NCI-H1417 treated with DMSO at 0.1 percent for 48 hours (cell line): Measurements from ENCODE around the gene FGF14.

ENCODE experiments used
- DNase-seq: peaks from one replicate; lab custom pipeline; 2025; lab: John Stamatoyannopoulos, UW

FGF14 gene

GRCh38 chr13:101726681-101727080 is 675.2 kb downstream of the FGF14 start:
- DNase-seq = no peak

- DNase-seq = no peak
Measured at GRCh38 chr13:101718496-101718895, 683.4 kb downstream of the FGF14 start.

- DNase-seq = no peak
Measured at GRCh38 chr13:101717353-101717752, 684.5 kb downstream of the FGF14 start.

GRCh38 chr13:101714195-101714594 is 687.7 kb downstream of the FGF14 start:
- DNase-seq = peak; percentile 69

- no peak for DNase-seq
Measured at GRCh38 chr13:101712026-101712348, 689.9 kb downstream of the FGF14 start.

DNA sequence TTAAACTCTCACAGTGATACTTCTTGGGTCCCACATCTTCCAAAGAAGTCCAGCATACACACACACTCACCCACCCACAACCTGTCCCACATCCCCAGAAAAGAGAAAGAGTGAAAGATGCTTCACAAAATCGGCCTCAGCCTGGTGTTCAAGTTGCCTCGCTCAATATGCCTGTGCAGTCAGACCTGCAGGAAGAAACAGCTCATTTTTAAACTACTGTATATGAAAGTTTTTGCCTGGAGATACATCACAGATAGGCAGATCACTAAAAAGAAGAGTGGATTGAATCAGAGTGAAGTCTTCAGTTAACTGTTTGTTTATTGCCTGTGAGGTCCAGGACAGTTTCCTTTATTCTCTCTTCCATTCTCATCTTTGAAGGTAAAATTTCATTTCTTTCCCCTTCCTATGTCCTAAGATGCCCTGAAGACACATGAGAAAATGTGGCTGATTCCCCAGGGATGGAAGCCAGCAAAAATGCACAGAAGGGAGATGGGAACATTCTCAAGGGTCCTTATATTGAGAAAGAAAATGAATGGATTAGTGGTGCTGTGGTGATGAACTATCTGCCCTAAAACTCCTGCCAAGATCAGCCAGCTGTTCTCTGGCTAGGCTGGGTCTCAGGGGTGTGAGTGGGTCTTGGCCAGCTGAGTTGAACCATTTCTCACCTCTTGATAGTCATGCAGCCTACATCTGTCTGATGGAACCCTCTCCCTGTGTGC is 690.4 kb downstream of the FGF14 start:
- DNase-seq = no peak

DNA sequence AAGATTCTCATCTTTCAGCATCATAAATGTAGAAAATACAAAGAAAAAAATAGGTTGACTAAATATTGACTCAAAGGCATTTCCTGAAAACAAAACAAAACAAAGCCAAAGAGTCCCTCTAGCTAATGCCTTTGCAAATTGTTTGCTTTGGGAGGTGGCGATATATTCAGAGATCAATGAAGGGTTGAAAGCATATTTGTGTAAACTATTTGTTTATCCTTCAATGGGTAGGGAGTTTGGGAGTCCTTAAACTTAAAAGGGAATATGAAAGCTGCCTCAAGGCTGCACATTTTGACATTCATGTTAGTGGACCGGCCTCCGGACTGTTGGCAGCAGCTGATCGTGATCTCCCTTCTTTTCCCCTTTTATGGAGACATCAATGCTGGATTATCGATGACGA is 691.9 kb downstream of the FGF14 start:
- no peak for DNase-seq

DNA sequence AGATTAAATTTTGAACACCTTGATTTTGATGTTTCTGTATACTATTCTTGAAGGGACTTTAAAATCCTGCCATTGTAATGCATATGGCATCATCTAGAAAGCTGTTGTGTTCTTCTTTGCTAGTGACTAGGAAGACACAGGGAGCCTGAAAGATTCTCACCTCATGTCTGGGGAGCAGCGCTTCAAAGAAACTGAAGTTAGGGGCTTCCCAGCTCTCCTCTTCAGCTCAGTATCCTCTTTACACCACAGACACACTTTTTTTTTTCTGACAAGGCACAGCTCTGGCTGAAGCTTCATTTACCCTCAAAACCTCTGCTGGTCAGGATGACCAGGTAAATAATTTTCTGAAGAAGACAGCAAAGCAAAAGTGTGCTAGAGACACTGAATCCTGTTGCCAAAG is 693.7 kb downstream of the FGF14 start:
- DNase-seq = no peak

DNA sequence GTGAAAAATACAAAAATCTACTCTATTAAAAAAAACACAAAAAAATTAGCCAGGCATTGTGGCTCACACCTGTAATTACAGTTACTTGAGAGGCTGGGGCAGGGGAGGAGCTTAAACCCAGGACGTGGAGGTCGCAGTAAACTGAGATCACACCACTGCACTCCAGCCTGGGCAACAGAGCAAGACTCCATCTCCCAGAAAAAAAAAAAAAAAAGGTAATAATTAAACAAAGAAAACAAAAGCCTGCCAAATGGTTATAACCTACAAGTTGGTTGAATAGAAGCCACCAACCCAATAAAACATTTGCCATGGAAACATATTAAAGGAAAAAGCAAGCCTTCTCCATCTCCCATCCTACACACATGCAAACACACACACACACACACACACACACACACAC is 694.2 kb downstream of the FGF14 start:
- DNase-seq = no peak

DNA sequence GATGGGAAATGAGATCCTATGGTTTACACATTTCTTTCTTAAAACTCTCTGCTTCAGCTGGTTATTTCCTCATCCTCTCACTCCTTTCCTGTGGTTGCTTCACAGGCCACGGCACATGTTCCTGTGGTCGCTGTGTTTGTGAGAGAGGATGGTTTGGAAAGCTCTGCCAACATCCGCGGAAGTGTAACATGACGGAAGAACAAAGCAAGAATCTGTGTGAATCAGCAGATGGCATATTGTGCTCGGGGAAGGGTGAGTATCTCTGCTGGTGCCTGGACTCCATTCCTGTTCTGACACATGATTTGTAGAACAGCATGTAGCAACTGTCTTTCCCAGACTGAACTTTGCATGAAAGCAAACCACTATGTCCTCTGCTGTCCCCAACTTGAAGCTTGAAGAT is 695.2 kb downstream of the FGF14 start:
- no peak for DNase-seq

GRCh38 chr13:101703838-101704237 is 698.0 kb downstream of the FGF14 start:
- no peak for DNase-seq

DNA sequence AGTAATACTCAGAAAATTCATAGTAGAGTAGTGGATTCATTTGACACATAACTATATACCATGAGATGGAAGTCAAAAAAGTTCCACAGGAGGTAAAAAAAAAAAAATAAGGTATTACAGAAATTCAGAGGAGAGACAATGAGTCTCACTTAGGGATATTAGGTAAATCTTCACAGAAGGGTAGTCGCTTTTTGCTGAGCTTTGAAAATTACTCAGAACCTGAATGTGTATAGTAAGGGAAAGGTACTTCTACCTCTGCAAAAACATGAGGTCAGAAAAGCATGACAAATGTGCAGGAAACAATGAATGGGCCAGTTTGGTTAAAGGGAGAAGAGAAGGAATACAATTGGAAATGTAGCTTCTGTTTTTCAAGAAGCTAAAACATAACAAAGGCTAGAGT is 698.8 kb downstream of the FGF14 start:
- DNase-seq = no peak

DNA sequence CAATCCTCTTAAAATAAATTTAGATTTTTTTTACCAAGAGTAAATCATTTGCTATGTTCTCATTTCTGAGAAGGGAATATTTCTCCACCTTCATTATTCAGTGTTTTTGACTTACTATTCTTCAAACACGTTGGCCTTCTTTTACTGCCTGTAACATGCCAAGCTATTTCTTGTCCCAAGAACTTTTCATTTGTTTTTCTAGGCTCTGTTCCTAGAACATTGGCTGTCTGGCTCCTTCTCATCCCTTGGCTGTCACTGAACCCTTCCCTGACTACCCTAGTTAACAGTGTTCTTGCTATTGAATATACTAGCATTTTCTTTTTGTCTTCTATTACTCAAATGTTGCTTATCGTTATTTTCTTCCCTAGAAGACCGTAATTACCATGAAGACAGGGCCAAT is 701.2 kb downstream of the FGF14 start:
- no peak for DNase-seq

DNA sequence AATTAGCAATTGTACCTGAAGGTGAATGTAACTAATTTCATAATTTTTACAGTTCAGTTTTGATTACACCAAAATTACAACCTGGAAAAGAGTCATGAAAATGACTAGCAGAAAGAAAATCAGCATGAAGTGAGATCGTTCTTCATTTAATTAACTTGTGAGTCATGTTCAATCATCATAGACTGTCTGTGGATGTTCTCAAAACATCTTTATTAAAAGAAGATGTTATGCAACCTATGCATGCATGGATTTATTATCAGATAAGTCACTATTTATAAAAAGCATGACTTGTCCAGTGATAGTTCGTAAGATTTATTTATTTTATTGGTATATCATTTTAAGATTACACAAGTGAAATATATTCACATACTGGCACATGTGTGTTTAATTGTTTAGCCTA is 703.4 kb downstream of the FGF14 start:
- no peak for DNase-seq

DNA sequence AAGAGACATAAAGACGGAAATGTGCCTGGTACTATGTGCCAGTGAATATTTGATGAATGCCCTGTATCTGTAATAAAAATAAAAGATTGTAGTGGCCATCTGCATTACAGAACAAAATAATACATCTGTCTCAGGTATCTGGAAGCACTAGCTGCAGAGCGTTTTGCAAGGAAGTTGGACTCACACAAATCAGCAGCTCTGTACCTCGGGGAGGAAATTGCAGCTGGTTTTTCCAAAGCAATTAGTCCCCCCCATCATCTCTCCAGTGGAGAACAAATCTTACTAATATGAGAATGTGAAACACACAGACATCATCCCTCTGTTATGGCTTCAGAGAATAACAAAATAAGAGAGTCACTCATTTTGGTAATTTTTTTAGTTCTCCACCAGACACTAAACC is 704.1 kb downstream of the FGF14 start:
- DNase-seq = no peak

GRCh38 chr13:101695870-101696516 is 705.9 kb downstream of the FGF14 start:
- no peak for DNase-seq

- no peak for DNase-seq
Measured at GRCh38 chr13:101691341-101691860, 710.4 kb downstream of the FGF14 start.

DNA sequence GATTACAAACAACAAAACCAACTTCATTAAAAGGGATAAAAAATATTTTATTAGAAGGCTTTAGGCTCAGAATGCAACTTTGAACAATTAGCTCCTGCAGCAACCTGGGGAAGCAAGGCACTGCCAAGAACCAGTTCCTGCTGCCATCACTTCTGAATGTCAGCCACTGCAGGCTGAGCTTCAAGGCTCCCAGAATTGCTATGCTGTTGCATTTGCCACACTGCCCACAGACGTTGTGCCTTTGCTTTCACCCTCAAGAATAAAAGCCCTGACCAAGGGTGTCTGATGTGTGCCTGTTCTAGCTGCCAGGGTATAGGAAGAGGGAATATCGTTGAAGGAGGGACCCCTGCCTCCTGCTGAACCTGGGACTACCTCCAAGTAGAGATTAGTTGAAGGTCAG is 711.0 kb downstream of the FGF14 start:
- no peak for DNase-seq

DNA sequence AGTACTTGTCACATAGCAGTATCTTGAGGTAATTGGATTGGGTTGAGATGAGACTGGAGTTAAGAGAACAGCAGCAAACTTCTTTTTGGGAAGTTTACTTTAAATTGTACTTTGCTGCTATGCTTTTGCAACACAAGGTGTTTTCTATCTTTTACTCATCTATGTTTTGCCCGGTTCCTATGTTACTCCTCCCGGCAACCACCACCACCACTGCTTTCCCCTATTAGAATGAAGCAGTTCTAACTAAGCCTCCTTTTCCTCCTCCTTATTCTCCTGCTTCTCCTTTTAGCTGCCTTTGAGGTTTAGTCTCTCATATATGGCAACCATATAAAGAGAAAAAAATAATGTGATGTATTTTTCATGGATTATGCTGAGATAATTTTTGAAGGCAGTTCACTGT is 715.8 kb downstream of the FGF14 start:
- no peak for DNase-seq

DNA sequence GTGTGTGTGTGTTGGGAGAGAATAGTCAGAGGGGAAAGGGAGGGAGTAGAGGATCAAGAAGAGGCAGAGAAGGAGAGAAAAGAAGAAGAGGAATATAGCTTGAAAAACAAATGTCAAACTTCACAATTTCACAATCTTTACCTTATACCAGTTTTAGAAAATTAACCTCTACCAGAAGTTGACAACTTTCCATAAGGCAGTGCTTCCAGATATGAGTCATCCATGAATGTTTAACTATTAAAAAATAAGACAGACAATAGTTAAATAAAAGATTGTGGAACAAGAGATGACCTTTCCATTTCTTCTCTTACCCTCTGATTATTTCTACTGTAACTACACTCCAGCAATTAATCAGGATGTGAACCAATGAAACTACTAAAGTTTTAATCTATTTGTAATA is 720.0 kb downstream of the FGF14 start:
- DNase-seq = no peak

DNA sequence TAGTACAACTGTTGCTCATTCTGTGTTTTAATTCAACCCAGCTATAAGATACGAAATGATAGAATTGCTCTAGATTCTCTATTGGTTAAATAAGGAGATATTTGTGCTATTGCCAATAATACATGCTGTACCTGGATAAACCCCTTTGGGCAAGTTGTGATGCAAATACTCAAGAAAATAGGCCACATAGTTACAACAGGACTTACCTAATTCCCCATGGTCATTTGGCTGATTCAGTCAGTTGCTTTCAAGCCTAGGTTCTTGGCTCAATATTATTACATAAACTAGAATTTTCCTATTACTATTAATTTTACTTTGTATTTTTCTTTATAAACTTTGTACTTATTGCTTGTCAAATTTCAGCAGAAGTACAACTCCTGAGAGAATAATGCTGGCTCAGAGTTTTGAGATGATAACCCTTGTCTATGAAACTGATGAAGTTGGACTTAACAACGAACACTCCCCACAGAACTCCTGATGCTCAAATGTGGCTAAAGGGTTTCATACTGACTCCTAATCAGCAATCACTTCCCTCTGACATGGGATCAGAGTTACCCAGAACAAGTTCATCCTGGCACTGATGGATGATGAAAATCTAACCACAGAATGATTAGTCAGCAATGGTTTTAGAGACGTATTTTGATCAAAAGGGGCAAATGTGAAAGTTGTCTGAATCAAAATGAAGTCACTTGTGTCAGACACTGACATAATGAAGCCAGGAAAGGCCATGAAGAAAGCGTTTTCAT is 728.3 kb downstream of the FGF14 start:
- DNase-seq = no peak

DNA sequence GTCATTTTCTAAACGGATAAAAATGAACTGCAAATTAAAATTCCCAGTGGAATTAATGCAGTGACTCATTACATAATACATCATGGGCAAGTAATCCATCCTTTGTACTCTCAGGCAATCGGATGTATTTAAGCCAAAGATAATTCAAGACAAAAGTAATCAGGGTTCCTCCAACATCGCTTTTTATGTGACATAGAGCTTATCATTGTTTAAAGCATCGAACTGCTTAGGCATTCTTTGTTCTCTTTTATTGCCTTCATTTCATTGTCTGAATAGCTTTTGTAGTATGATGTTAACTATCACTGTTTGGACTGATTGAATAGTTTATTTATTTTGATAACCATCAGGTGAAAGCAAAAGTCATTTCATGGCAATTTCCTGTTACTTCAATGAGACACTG is 740.0 kb downstream of the FGF14 start:
- no peak for DNase-seq
